Fibroblast of mammary gland (primary cell): ENCODE data around the gene CCDC85C.

ENCODE experiments used
- DNase-seq: peaks from one replicate; pipeline ENCODE4 v3.0.0-alpha.2; 2010; ENCODE audit warnings: low read depth
- H3K4me3 ChIP-seq: 2 replicates; pipeline ENCODE4 v1.5.1; 2011; ENCODE audit warnings: low read depth, mild to moderate bottlenecking, low read length, moderate library complexity; ENCODE audit not compliant: control insufficient read depth
- CTCF ChIP-seq: conservative IDR thresholded peaks from 2 replicates; pipeline ENCODE4 v1.5.1; 2011; ENCODE audit warnings: low read depth, low read length, inconsistent platforms; ENCODE audit not compliant: control insufficient read depth, insufficient read depth

CCDC85C gene

DNA sequence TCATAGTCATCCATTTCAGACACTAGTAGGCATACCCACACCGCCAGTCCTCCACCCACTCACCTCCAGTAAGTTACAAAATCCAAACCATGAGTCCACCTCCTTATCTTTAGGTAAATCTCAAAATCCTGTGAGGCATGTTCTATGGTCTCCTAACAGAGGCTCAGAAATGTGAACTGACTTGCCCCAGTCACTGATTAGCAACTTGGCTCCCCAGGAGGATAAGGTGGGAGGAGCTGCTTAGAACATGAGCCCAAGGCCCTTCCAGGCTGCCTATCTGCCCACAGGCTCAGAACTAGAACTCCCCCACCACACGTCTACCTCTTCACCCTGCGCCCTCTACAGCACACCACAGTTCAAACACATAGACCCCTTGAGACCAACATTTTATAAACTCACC is 143.2 kb downstream of the CCDC85C start:
- H3K4me3 ChIP-seq = no peak overlapping the region
- DNase-seq = no peak
- no peak for TF ChIP-seq CTCF

DNA sequence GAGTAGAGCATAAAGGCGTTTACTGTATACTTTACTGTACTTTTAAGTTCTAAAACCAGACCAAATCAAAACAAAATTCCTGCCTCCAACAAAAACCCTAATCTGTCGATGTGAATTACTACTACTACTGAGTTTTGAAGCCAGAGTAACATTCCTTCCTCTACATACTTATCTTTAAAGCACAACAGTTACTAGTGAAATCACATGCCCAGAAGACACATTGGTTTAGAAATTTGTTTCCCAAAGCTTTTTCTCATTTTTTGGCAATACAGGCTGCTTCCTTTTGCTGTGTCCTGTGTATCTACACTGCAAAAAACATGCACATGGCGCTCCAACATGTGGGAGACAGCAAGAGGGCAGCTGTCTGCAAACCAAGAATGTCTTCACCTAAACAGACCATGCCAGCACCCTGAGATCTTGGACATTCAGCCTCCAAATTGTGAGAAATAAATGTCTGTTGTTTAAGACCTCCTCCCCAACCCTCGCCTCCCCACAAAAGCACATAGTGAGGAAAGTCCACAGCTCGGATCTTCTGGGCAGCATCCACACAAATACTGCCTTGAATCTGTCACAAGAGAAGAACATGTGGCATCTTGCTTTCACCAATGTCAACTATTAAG is 144.4 kb downstream of the CCDC85C start:
- no peak for TF ChIP-seq CTCF
- no peak for DNase-seq
- H3K4me3 ChIP-seq = no peak overlapping the region

GRCh38 chr14:99454246-99454645 is 149.8 kb downstream of the CCDC85C start:
- no peak for DNase-seq
- no peak for TF ChIP-seq CTCF

DNA sequence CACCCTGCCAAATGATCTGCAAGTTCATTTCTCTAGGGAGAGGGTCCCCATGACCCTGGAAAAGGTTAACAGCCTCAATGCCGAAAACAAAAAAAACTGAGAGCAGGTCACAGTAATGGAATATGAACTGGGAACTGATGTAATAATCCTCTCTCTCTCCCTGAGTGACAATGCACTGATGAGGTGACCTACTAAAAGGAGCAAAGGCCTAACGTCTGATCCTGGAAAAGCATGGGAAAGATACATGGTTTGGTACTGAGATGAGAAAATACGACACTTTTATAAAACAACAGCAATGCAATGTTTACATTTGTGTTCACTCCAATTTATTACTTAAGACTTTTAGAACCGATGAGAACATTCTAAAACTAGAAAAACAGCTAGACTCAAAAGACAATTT is 151.0 kb downstream of the CCDC85C start:
- no peak for TF ChIP-seq CTCF
- DNase-seq = no peak
- H3K4me3 ChIP-seq = no peak overlapping the region

More at GRCh38 chr14:99454246-99454645, 149.8 kb downstream of the CCDC85C start:
- H3K4me3 ChIP-seq = no peak overlapping the region

DNA sequence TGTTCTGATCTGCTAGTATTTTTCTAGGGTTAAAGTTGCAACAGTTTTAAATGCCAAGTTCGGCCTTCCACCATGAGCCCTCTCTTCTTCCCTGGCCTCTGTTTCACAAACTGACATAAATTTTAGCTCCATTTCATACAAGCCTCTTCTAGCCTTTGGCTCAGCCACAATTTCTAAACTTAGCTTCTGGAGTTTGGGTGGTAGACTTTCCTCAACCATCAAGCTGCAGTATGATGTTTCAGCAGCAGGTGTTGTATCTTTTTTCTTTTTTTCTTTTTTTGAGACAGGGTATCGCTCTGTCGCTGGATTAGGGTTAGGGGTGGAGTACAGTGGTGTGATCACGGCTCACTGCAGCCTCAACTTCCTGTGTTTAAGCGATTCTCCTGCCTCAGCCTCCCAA is 152.8 kb downstream of the CCDC85C start:
- H3K4me3 ChIP-seq = no peak overlapping the region
- TF ChIP-seq CTCF = no peak
- no peak for DNase-seq

GRCh38 chr14:99450266-99450665 is 153.7 kb downstream of the CCDC85C start:
- TF ChIP-seq CTCF = no peak

More at GRCh38 chr14:99450266-99450665, 153.7 kb downstream of the CCDC85C start:
- DNase-seq = no peak
- no peak overlapping the region for H3K4me3 ChIP-seq
